ENCODE measurements around the gene GAS1. TPM values are rescaled to one million over a fixed set of nuclear protein-coding genes. Genes with fewer than 3 reads are reported as not detected.

Gene GAS1
- total and polyA plus RNA-seq, 2 of the 8 experiments (the other 6 are each of a cell fraction or from before 2014, with no cell fraction given) = 2.8 to 5.7 TPM

DNA sequence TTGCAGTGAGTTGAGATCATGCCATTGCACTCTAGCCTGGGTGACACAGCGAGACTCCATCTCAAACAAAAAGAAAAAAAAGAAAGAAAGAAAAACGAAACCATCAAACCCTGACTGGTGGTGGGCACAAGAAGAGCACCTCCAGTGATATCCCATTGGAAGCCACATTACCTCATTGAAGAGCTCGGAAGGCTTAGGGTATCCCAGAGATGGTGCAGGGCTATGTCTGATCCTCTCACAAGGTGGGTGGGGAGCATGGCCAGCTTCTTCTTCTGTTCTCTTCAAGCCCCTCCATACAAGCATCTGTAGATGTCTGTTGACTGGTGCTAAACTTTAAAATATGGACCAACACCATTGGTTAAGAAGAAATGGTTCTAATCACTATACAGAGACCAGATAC lies 45.8 kb downstream of the GAS1 start:
- Histone ChIP-seq H3K4me3 (ENCODE audit: extremely low read depth in 1 of 4, insufficient read depth in 2 of 4, low read depth in 3 of 4, low read length in 4 of 4) (peak overlapping the region in 1 of 4 experiments; percentile 75; a peak in 1 of 8 replicates), H2BK15ac (ENCODE audit: low read length) (no peak overlapping the region), H3K9me3 (ENCODE audit: insufficient read depth in 2 of 2, low read depth in 1 of 2, low read length in 1 of 2) (no peaks in the 10 kb centered on the region), H4K20me1 (replicated peaks in 1 of 2; ENCODE audit: control insufficient read depth in 1 of 2, insufficient read depth in 2 of 2, low read length in 2 of 2) (no peaks in the 10 kb centered on the region), H3K79me2 (ENCODE audit: control insufficient read depth in 1 of 2, insufficient read depth in 2 of 2, low read length in 2 of 2) (no peaks in the 10 kb centered on the region), H3K4ac (replicated peaks; ENCODE audit: insufficient read length, low read depth, low read length) (no peak overlapping the region), H2AK5ac (ENCODE audit: low read depth, low read length) (no peak overlapping the region), H4K8ac (ENCODE audit: extremely low read depth, insufficient read depth, low read length) (no peak overlapping the region), H3K18ac (ENCODE audit: extremely low read depth, low read length) (no peak overlapping the region), H2BK12ac (ENCODE audit: low read depth, low read length) (no peak overlapping the region), H2BK5ac (ENCODE audit: low read depth, low read length) (no peak overlapping the region), H3K27ac (ENCODE audit: low read depth, low read length) (no peak overlapping the region), H3K23me2 (ENCODE audit: low read depth, low read length) (peaks cover 12% of the 10 kb centered on the region), H3K56ac (replicated peaks; ENCODE audit: insufficient read length, low read depth, low read length) (no peak overlapping the region), H3K9ac (replicated peaks in 1 of 4; ENCODE audit: extremely low read depth in 1 of 4, low read depth in 3 of 4, low read length in 3 of 4) (no peak overlapping the region), H4K91ac (replicated peaks; ENCODE audit: insufficient read length, low read length) (no peak overlapping the region), H4K5ac (ENCODE audit: insufficient read length, low read depth, low read length) (no peak overlapping the region), H2BK120ac (replicated peaks; ENCODE audit: low read depth, low read length) (no peak overlapping the region), H3K79me1 (ENCODE audit: low read depth, low read length) (no peaks in the 10 kb centered on the region), H3K4me2 (ENCODE audit: insufficient read depth in 1 of 2, low read depth in 2 of 2, low read length in 2 of 2) (peak overlapping the region in 1 of 2 experiments; percentile 98; a peak in 2 of 4 replicates), H2BK20ac (ENCODE audit: low read length) (no peak overlapping the region), H3K4me1 (replicated peaks in 1 of 4; ENCODE audit: control insufficient read depth in 3 of 4, insufficient read depth in 4 of 4, low read length in 3 of 4) (peaks cover 5 to 13% (median 8%) of the 10 kb centered on the region in 4 experiments), H3K27me3 (replicated peaks in 1 of 4; ENCODE audit: control insufficient read depth in 3 of 4, extremely low read depth in 1 of 4, insufficient read depth in 3 of 4, low read length in 3 of 4) (peaks cover 0 to 18% (median 13%) of the 10 kb centered on the region in 4 experiments; a peak in 4 of 7 replicates), H3K36me3 (ENCODE audit: control insufficient read depth in 2 of 4, insufficient read depth in 4 of 4, low read length in 3 of 4) (no peaks in the 10 kb centered on the region), H3K23ac (ENCODE audit: insufficient read length) (no peak overlapping the region), H3K14ac (ENCODE audit: insufficient read length) (no peak overlapping the region), H2AFZ (ENCODE audit: low read length) (no peak overlapping the region)
- DNase-seq (ENCODE audit: low read depth in 1 of 2, low spot score in 2 of 2) = no peak
- WGBS, 2 experiments (ENCODE audit: extremely low coverage in 1 of 2, insufficient coverage in 1 of 2, insufficient read length in 1 of 2, insufficient replicate concordance in 2 of 2, low coverage in 1 of 2, low lambda C conversion rate in 2 of 2, missing lambda C conversion rate in 1 of 2) = 73% methylated on average over 3 of the region's 3 CpGs; no CpG with 5 or more reads in 1 of the 2 experiments
- no peak for TF ChIP-seq JUN (IDR thresholded peaks at IDR 0.05; ENCODE audit: low read depth, low read length)
- FAIRE-seq = no peak
- CTCF ChIA-PET (ENCODE audit: partially characterized antibody) = interaction anchor here (1.3 to 2.0 kb wide), 2 partner anchors 14 to 178 kb away, joined by 3 to 7 read pairs; no protein-coding TSS in a partner anchor
- POLR2A ChIA-PET (ENCODE audit: partially characterized antibody) = interaction anchor here (2.3 kb wide), 1 partner anchor 47 kb away, joined by 5 read pairs; no protein-coding TSS in a partner anchor
